DMS 273 (cell line): ENCODE measurements around the gene VWF.
"Not testable (repeated sequence)": the region's sequence is repeated elsewhere in the genome, so short reads cannot be mapped to it uniquely, and the experiment has no call there.

Experiments used
- DNase-seq: peaks from one replicate; lab custom pipeline; 2025; ENCODE audit not compliant: unreplicated experiment; lab: John Stamatoyannopoulos, UW

VWF gene

DNA sequence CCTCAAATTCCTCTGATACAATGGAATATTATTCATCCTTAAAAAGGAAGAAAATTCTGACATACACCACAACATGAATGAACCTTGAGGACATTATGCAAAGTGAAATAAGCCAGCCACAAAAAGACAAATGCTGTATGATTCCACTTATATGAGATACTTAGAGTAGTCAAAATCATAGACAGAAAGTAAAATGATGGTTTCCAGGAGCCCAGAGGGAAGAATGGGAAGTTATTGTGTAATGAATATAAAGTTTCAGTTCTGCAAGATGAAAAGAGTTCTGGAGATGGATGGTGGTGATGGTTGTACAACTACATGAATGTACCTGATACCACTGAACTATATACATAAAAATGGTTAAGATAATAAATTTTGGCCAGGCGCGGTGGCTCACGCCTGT lies 18.3 kb downstream of the VWF start:
- no peak for DNase-seq

GRCh38 chr12:6104842-6105241 lies 19.6 kb downstream of the VWF start:
- no peak for DNase-seq

DNA sequence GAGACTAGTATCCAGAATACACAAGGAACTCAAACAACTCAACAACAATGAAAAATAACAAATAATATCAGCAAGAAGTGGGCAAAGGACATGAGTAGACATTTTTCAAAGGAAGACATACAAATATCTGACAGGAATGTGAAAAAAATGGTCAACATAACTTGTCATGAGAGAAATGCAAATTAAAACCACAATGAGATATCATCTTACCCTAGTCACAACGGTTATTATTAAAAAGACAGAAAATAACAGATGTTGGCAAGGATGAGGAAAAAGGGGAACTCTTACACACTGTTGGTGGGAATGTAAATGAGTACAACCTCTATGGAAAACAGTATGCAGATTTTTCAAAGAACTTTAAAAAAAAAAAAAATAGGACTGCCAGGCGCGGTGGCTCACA lies 20.4 kb downstream of the VWF start:
- no peak for DNase-seq

- DNase-seq = not testable (repeated sequence)
Observed at GRCh38 chr12:6102021-6102420, 22.4 kb downstream of the VWF start.

GRCh38 chr12:6099316-6099715 lies 25.2 kb downstream of the VWF start:
- no peak for DNase-seq

- DNase-seq = no peak
Observed at GRCh38 chr12:6097411-6097810, 27.1 kb downstream of the VWF start.

GRCh38 chr12:6096527-6096926 lies 27.9 kb downstream of the VWF start:
- DNase-seq = no peak

- DNase-seq = no peak
Observed at GRCh38 chr12:6095269-6095668, 29.2 kb downstream of the VWF start.

GRCh38 chr12:6093764-6094163 lies 30.7 kb downstream of the VWF start:
- no peak for DNase-seq

- no peak for DNase-seq
Observed at GRCh38 chr12:6092784-6093722, 31.4 kb downstream of the VWF start.

- no peak for DNase-seq
Observed at GRCh38 chr12:6091786-6092566, 32.5 kb downstream of the VWF start.

GRCh38 chr12:6090803-6091202 lies 33.7 kb downstream of the VWF start:
- DNase-seq = no peak

GRCh38 chr12:6088921-6089747 lies 35.3 kb downstream of the VWF start:
- peak; percentile 1 for DNase-seq

DNA sequence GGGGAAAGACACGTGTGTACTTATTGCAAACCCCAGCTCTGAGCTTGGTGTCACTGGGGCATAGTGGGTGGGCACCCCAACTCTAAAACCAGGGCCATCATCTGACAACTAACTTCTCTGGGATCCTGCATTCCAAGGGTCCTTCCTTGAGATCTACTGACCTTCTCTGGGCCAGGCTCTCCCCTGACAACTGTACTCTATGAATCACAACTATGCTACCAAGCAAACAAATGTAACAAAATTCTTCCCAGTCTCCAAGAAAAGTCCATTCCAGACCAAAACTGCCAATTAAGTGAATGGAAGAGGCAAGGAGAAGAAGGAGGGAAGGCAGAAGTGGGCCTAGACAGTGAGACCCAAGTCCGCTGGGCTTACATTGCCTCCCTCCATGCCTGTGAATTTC lies 38.2 kb downstream of the VWF start:
- no peak for DNase-seq

GRCh38 chr12:6085841-6086240 lies 38.6 kb downstream of the VWF start:
- DNase-seq = no peak

GRCh38 chr12:6084969-6085450 lies 39.5 kb downstream of the VWF start:
- no peak for DNase-seq

GRCh38 chr12:6084261-6084968 lies 40.1 kb downstream of the VWF start:
- DNase-seq = peak; percentile 5

- no peak for DNase-seq
Observed at GRCh38 chr12:6083601-6084000, 40.9 kb downstream of the VWF start.

DNA sequence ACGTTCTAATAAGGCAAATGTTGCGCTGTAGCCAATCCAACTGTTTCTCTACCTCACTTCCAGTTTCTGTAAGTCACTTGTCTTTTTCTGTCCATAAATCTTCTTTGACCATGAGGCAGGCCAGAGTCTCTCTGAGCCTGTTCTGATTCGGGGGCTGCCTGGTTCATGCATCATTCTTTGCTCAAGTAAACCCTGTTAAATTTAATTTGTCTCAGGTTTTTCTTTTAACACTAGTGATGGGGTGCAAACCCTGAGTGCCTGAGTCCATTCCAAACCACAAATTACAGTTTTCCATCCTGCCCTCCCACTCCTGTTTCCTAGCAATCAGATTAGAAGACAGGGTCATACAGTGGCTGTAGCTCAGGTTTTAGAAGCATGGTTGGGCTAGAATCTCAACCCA lies 41.9 kb downstream of the VWF start:
- DNase-seq = no peak
